HuH-7 (cell line): ENCODE data around the gene VAV3.
"Not testable (repeated sequence)": the region's sequence is repeated elsewhere in the genome, so short reads cannot be mapped to it uniquely, and the experiment has no call there.

Experiments
- DNase-seq: peaks from one replicate; pipeline ENCODE4 v3.0.0; 2011; ENCODE audit warnings: low spot score

The VAV3 gene

DNA sequence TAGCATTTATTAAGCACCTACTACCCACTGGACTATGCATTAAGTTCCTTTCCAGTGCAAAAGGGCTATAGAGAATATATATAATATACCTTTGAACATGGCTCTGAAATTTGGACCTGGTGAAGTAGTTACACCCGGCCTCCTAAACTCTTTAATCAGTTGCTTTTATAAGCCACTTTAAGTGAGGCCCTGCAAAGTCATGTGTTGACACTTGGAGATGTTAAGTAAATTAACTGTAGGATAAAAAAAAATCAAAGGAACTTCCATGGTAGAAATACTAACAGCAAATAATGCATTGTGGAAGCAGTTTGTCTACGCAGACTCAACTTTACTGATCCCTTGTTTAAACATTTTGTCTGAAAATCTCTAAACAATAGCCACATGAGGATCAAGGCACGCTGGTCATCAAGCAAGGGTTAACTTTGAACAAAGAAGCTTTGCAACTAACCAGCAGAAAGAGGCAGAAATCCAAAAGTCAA, 283.9 kb downstream of the VAV3 start:
- no peak for DNase-seq

DNA sequence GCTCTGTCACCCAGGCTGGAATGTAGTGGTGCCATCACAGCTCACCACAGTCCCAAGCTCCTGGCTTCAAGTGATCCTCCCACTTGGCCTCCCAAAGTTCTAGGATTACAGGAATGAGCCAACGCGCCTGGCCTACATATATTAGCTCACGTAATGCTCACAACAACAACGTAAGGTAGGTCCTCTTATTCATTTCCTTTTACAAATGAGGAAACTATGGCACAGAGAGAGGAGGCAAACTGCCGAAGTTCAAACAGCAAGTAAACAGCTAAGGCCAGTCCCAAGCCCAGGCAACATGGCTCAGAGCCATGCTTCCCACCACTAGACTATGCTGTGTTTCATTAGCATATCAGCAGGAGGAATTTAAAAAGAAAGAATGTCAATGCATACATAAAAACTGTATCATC, 284.4 kb downstream of the VAV3 start:
- DNase-seq, result no peak

DNA sequence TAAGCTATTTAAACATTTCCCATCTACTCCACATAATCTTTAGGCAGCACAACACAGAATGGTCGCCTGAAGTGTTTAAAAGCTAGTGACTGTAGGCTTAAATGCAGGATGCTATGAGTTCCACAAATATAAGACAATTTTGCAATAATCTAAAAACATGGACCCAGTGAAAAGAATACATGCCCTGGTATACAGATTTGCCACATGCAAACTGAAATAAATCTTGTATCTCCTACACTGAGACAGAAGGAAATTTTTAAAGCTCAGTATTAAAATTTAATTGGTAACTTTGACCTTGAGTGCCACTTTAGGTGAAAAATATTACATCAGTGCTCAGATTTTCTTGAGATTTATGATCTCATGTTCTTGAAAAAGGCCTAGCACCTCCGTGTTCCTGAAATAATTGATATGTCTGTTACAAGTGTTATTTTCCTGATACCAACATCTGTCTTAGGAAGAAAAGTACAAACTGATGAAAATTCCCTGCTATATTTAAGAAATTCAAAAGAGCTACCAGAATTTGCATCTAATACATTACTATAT, 285.5 kb downstream of the VAV3 start:
- no peak for DNase-seq

DNA sequence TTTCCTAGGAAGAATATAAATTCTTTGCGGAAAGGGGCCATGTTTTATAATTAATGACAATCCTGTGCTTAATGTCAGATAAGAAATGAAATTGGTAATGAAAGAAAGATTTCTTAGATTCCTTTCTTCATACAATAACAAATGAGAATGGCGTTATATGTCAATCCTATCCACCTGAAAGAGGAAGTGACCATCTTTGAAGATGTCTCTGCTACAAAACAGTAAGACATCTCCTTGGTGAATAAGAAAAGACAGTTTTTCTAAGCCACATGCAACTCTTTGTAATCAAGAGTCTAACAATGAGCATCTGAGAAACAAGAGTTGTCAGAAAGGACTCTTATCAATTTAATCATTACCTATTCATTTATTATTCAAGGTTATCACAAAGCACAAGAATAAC, 286.0 kb downstream of the VAV3 start:
- no peak for DNase-seq

DNA sequence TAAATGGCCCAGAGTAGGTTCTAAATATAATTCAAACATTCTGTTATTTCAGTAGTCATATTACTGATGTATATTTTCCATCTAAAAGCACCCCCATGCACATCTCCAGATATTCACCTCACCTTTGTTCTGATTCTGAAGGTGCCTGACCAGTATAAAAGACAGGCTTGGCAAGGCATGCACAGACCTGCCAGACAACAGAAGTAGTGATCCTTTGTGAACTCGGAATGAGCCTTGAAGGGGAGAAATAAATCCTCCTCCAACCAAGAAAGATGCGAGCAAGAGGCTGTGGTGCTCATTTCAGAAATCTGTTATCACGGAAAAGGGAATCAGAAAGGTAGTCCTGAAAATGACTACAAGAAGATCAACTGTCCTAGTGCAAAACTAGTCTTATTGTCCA, 287.3 kb downstream of the VAV3 start:
- no peak for DNase-seq

DNA sequence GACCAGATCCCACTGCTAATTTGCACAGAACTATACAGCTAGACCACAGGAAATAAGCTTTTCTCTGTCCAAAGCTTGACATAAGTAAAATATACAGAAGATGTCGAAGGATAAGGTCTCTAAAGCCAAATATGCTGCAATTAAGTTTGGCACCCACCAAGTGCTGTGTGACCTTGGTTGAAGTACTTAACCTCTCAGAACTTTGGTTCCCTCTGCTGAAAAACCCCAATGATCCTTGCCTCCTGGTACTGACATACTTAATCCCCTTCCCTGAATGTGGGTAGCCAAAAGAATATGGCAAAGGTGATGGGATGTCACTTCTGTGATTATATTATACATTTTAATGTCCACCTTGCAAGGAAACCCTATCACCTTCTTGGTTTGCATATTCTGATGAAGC, 290.5 kb downstream of the VAV3 start:
- no peak for DNase-seq

DNA sequence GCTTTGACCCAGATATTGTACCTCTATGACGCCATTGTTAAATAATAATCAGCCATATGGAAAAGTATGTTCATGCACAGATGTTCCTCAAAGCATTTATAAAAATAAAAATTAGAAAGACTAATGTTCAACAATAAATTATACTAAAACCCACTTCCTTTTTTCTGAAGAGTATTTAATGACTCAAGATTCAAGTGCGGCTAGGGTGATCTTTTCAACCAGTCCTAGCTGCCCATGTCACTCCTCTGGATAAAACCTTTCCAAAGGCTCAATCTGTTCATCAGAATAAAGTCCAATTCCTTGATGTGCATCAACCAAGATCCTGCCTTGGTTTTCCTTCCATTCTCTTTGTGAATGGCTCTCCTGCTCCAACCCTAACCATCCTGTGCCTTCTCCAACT, 292.0 kb downstream of the VAV3 start:
- DNase-seq, result no peak

DNA sequence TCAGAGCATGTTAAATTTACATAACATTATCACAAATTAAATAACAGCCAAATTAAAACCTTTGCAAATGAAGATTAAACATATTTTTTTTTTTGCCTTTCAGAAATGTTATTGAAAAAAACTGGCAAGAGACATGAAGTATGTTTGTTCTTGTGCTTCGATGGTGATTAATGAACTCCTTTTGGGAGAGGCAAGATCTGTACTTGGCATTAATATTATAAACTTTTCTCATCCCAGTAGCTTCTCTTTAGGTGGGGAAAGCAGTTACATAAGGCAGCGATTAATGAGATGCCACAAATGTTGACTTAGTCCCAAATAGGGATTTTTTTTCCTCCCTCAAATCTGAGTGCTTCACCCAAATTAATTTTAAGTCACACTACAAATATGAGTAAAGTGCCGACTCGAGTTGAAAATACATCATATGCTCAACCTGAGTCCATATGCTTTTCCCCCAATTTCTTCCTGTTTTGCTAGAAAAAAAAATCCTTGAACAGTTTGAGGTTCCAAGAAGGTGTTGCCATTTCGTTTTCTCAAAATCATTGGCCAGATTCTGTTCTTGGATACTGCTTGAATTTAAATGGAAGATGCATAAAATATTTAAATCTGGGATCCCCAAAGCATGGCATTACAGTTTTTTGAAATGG, 294.5 kb downstream of the VAV3 start:
- DNase-seq, result no peak

DNA sequence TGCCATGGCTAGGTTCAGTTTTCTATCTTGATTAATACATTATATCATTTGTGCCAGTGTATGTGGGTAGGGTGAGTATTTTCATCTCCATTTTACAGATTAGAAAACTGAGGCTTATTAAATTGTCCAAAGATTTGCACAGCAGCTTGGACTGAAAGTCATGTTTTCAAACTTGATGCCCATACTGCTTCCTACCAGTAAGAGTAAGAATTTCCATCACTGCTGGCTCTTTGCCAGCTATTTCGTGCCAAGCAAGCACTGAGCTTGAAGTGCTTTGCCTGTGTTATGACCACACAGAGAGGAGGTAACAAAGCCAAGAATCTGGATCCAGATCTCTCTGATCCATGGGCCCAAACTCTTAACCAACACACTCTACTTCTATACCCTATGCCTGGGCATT, 295.0 kb downstream of the VAV3 start:
- DNase-seq, result no peak

DNA sequence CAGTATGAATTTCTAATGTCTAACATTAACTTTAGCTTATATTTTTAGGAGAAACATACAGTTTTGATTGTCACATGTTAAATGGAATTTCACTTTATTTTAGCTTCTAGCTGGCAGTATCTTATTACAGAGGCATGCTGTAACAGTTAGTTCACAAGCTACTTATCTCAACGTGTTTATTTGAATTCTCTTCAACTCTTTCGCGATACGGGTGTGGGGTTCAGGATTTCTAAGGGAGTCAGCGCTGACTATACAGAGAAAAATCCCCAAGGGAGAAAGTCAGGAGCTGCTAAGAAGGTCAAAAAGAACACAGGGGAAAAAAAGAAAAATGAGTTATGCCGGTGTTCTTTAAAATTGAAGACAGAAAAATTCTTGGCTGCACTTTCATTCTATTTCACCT, 296.2 kb downstream of the VAV3 start:
- DNase-seq, result no peak

DNA sequence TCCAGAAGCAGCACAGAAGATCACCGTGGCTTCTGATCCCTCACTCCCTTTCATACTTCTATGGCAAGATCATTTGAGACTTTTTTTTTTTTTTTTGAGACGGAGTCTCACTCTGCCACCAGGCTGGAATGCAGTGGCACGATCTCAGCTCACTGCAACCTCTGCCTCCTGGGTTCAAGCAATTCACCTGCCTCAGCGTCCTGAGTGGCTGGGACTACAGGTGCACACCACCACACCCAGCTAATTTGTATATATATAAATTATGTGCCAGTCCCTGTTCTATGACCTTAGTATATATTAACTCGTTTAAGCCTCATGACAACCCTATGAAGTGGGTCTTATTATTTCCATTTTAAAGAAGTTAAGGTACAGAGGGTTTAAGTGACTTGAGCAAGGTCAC, 298.5 kb downstream of the VAV3 start:
- DNase-seq, result no peak

DNA sequence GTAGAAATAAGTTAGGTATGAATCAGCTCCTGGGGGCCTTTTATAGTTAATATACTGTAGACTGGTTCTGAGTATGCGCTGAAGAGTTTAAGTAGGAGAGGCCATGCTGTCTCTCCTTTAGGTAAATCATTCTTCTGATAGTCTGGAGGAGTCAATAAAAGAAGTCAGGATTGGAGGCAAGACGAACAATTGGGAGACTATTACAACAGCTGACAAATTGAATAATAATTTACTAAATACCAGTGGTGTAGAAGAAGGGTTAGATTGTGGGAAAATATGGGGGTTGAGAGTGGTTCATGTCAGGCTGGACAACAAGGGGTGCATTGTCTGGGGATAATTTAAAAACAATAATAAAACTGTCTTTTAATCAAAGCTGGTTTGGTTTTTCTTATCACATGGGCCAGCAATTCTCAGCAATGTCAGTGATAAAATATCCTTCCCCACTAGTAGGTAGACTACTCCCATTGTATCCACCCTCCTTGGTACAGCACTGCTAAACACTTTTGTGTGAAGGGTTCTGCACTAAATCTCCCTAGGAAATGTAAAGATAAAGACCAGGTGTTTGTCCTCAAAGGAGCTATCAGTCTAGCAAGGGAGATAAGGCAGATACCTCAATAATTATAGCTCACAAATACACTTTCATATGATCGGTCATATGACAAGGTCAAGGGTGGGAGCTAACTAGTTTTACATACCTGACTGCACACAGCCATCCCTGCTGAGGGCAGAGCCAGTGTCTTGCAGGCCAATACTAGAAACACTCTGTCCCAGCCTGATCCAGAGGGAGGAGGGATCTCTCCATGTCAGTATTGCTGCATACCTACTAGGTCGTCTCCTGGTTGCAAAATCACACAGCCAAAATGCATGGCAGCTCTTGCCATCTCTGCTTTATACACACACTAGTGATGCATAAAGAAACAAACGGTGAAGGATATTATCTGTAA, 299.7 kb downstream of the VAV3 start:
- DNase-seq, result no peak

DNA sequence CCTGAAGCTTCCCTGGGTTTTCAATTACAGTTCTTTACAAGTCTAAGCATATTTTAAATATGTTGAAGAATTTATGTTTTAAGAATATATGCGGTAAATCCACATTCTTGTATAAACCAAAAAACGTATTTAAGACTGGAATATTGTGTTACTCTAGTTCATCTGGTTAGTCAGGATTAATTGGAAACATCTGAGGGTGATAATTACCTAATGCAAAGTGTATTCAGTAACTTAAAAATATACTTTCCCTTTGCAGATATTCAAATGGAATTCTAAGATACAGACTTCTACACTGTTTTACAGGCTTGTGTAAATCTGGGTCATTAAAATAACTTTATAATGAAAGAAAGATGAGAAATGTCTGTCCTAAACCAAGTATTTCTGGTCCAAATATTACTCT, 302.0 kb downstream of the VAV3 start:
- no peak for DNase-seq

DNA sequence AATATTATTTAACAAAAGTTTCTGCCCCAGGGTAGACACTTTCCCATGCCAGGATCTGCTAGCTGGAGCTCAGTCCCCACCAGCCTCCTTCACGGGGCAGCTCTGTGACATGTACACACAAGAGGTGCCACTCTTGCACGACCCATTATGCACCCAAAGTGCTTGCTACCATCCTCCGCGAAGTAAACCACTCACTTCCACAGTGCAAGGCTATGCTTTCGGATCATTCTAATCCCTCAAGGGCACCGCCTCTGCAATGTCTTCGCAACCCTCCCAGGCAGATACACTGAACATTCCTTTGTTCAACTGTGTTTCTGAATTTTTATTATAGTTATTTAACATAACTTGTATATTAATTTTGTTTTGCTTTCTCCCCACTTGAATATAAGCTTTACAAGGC, 303.8 kb downstream of the VAV3 start:
- no peak for DNase-seq

DNA sequence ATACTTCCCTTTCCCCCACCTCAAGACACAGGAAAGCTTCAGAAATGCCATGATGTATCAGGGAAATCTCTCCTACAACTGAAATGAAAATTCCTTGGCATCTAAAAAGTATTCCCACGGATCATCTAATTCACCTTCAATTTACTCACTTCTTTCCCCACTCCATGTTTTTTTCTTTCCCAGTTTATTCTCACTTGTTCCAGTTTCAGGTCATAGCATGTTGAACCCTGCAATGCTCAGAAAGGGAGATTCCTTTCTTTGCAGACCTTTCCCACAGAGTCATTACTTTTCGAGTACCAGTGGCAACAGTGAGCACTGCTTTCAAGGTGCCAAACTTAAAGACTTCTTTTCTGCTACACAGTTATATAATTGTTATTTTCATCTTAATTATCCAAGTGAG, 305.0 kb downstream of the VAV3 start:
- DNase-seq, result no peak

DNA sequence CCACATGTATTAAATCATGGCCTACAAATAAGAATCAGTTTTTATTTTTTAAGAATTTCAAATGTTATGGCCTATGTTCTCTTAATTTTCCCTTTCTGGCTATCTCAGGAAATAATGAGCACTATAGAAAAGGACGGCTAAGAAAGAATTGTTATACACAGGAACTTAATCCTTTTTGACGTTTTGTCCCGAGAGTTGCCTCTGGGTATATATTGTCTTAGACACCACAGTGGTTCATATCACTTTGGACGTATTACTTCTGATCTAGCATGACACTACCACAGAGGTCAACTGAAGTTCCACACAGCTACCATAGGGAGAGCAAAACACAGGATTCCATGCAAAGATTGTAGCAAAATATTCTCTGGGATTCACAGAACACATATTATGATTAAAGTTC, 307.6 kb downstream of the VAV3 start:
- DNase-seq, result no peak

DNA sequence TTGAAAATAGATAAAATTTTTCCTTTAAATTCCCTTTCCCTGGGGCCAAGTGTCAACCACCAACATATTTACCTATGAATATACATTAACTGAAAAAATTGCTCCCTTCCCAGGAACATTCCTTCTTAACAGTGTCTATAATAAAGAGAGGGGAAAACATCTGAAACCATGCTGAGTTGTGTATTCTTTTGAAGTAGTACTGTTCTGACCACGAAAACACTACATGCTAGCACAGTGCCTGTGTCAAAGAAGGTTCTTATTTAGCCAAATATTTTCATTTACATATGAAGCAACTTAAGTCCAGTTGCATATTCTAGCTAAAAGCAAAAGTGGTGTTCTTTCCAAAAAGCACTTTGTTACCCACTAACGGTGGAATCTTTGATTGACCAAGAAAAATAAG, 311.2 kb downstream of the VAV3 start:
- DNase-seq, result no peak

DNA sequence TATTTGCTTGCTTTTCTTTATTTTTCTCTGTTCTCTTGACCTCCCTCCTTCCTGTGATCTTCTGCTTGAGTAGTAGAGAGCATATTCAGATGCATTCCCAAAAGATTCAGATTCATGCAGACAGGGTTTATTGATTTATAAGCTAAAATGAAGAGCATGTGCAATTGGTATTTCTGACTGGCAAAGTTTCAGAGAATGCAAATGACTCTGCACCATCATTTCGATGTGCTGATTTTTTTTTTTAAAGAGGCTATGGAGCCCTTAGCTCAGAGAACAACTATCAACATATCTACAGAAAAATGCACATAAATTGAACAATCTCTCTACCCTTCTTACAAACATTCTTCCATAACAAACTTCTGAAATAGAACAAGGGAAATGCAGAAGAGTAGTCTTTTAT, 312.0 kb downstream of the VAV3 start:
- no peak for DNase-seq

DNA sequence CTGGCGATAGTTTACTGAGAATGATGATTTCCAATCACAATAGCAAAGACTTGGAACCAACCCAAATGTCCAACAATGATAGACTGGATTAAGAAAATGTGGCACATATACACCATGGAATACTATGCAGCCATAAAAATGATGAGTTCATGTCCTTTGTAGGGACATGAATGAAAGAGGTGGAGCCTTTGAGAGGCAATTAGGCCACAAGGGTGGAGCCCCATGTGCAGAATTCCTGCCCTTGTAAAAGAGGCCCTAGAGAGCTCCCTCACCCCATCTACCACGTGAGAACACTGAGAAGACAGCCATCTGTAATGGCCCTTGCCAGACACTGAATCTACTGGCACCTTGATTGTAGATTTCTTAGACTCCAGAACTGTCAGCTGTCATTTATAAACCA, 314.2 kb downstream of the VAV3 start:
- not testable (repeated sequence) for DNase-seq

DNA sequence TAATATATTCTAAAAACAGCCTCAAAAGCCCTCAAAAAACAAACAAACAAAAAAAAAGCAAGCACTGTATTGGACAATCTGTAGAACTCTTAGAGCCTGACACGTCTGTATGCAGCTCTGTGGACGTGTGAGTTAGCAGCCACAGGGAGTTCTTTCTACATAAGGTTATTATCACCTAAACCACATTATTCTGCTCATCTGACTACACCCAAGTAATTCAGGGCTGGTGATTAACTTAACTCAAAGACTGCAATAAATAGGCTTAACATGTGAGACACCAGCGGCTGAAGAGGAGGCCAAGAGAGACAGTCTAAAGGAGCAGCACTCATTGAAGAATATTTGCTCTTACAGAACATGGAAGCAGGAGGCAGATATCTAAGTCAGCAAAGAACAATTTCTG, 316.0 kb downstream of the VAV3 start:
- no peak for DNase-seq

DNA sequence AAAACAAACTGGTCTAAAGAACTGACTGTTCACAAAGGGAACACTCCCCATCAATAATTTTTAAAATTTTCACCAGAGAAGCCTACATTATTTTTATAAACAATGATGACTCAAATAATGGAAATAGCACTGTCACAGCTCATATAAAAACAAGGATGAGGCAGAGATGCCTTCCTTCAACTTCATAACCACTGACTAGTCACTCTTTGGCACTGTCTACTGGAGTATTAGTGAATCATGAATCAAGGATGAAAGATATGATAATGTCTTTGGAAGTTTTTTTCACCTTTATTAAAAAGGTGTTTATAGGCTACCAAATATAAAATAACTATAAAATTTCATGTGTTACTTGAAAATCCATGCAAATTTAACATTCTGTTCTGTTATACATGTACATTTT, 316.9 kb downstream of the VAV3 start:
- no peak for DNase-seq

DNA sequence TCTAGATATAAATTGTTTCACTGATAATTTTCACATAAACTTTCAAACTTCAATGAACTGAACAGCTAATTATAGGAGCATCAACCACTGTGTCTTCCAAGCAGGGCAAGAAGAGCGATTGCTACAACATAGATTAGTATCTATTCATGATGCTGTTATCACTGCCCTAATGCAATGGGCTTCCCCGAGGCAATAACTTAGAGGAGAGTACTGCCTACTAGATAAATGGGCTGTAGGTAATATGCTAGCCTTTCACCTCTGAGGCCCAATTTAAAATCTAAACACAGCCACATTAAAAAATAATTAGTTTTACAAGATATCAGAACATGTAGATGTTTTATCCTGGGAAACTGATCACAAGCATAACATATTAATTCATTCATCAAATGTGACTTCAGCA, 318.0 kb downstream of the VAV3 start:
- DNase-seq, result no peak

DNA sequence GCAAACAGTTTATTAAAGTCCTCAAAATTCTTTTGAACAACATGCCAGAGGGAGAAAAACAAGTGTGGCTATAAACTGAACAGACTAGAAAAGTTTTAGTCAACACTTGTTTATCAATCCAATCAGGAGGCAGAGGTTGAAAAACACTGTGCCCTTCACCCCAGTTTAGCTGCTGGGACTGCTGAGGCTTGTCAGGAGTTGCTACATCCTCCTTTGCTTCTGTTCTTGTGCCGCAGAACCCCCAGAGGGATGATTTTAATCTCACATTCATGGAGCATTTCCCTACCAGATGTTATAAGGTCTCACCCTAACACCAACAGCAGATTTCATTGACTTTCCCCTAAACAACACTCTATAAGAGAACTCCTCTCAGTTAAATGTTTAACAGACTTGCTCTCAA, 321.2 kb downstream of the VAV3 start:
- no peak for DNase-seq
